ENCODE measurements around the gene ALG14.

DNA sequence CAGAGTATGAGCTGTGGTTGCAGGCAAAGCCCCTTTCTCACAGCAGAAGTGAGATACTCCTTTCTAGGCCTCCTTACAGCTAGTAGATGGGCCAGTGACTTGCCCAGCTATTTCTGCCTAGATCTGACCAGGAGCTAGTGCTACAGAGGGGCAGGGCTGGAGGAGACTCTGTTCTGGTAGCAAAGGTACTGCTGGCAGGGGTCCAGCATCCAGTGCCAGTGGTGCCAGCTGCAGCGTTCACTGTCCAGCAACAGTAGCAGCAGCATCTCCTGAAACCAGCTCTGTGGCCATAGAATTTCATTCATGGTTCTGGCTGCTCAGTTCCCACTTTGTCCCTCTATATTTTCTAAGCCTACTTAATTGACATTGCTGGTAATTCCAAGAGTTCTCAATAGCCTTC, 83.4 kb downstream of the ALG14 start:
- TF ChIP-seq MXI1 (conservative IDR thresholded peaks at IDR 0.05; ENCODE audit: poor library complexity, severe bottlenecking): no peak
- no peak for TF ChIP-seq TAF1 (IDR thresholded peaks at IDR 0.05; ENCODE audit: low read depth)
- no peak for TF ChIP-seq CTCF (IDR thresholded peaks at IDR 0.05; ENCODE audit: poor library complexity, severe bottlenecking)

Data from neural cell (in vitro differentiated cells).